HG02798 (cell line): ENCODE results near the gene LRRC72.
A peak's percentile ranks its signal among the peaks of the same experiment; 100 is the strongest.
"Not testable (repeated sequence)": the region's sequence is repeated elsewhere in the genome, so short reads cannot be mapped to it uniquely, and the experiment has no call there.

ENCODE experiments used
- ATAC-seq: cut with Tn5 transposase; IDR thresholded peaks from one replicate; pipeline ENCODE4 v1.9.1; 2021; ENCODE audit warnings: mild to moderate bottlenecking; ENCODE audit not compliant: unreplicated experiment, poor library complexity

Gene LRRC72

GRCh38 chr7:16564909-16565426, 38.3 kb downstream of the LRRC72 start:
- peak; percentile 74 for ATAC-seq

- ATAC-seq: no peak
Measured at GRCh38 chr7:16571941-16572340, 45.3 kb downstream of the LRRC72 start.

GRCh38 chr7:16579216-16579615, 52.6 kb downstream of the LRRC72 start:
- no peak for ATAC-seq

GRCh38 chr7:16581286-16581685, 54.7 kb downstream of the LRRC72 start:
- ATAC-seq: no peak

- no peak for ATAC-seq
Measured at GRCh38 chr7:16583834-16584233, 57.2 kb downstream of the LRRC72 start.

- ATAC-seq: no peak
Measured at GRCh38 chr7:16585540-16585939, 58.9 kb downstream of the LRRC72 start.

- no peak for ATAC-seq
Measured at GRCh38 chr7:16586081-16586874, 59.7 kb downstream of the LRRC72 start.

GRCh38 chr7:16587129-16587528, 60.5 kb downstream of the LRRC72 start:
- ATAC-seq: no peak

- ATAC-seq: no peak
Measured at GRCh38 chr7:16587790-16588189, 61.2 kb downstream of the LRRC72 start.

- no peak for ATAC-seq
Measured at GRCh38 chr7:16589881-16590280, 63.3 kb downstream of the LRRC72 start.

GRCh38 chr7:16590424-16590823, 63.8 kb downstream of the LRRC72 start:
- no peak for ATAC-seq

GRCh38 chr7:16592395-16592794, 65.8 kb downstream of the LRRC72 start:
- ATAC-seq: no peak

GRCh38 chr7:16594061-16594460, 67.4 kb downstream of the LRRC72 start:
- ATAC-seq: no peak

- ATAC-seq: no peak
Measured at GRCh38 chr7:16594676-16595075, 68.1 kb downstream of the LRRC72 start.

GRCh38 chr7:16595596-16595995, 69.0 kb downstream of the LRRC72 start:
- ATAC-seq: not testable (repeated sequence)

- ATAC-seq: no peak
Measured at GRCh38 chr7:16598015-16598414, 71.4 kb downstream of the LRRC72 start.

GRCh38 chr7:16599860-16600259, 73.2 kb downstream of the LRRC72 start:
- no peak for ATAC-seq

- ATAC-seq: no peak
Measured at GRCh38 chr7:16603633-16604032, 77.0 kb downstream of the LRRC72 start.

- no peak for ATAC-seq
Measured at GRCh38 chr7:16604054-16604453, 77.4 kb downstream of the LRRC72 start.

GRCh38 chr7:16606704-16607103, 80.1 kb downstream of the LRRC72 start:
- no peak for ATAC-seq

GRCh38 chr7:16609842-16610450, 83.3 kb downstream of the LRRC72 start:
- peak; percentile 69 for ATAC-seq

- no peak for ATAC-seq
Measured at GRCh38 chr7:16611711-16612110, 85.1 kb downstream of the LRRC72 start.
